HG02885 (cell line): ENCODE results near the gene SEMA3F.

ENCODE experiments used
- ATAC-seq: cut with Tn5 transposase; IDR thresholded peaks from one replicate; pipeline ENCODE4 v1.9.1; 2021; ENCODE audit warnings: mild to moderate bottlenecking; ENCODE audit not compliant: unreplicated experiment, poor library complexity

The SEMA3F gene

GRCh38 chr3:50189989-50190388 is 34.9 kb downstream of the SEMA3F start:
- ATAC-seq, result no peak

- no peak for ATAC-seq
These were observed 36.0 kb downstream of the SEMA3F start, which contains the start of gene GNAT1 for GRCh38 chr3:50190936-50191660. Gene GNAT1 (plus strand): TSS chr3:50191610. CDS start chr3:50191726, 116 bp downstream.

GRCh38 chr3:50192124-50192523 is 37.0 kb downstream of the SEMA3F start:
- no peak for ATAC-seq

GRCh38 chr3:50192689-50193141 is 37.6 kb downstream of the SEMA3F start:
- ATAC-seq, result no peak

- ATAC-seq, result no peak
These were observed 38.2 kb downstream of the SEMA3F start for GRCh38 chr3:50193286-50193685.

- ATAC-seq, result no peak
These were observed 38.6 kb downstream of the SEMA3F start for GRCh38 chr3:50193746-50194127.

GRCh38 chr3:50194128-50194902 is 39.2 kb downstream of the SEMA3F start:
- no peak for ATAC-seq

- ATAC-seq, result no peak
These were observed 39.9 kb downstream of the SEMA3F start for GRCh38 chr3:50194903-50195500.

- no peak for ATAC-seq
These were observed 40.6 kb downstream of the SEMA3F start for GRCh38 chr3:50195501-50196252.

GRCh38 chr3:50196253-50196801 is 41.2 kb downstream of the SEMA3F start:
- ATAC-seq, result no peak

GRCh38 chr3:50201573-50202315 is 46.6 kb downstream of the SEMA3F start:
- ATAC-seq, result no peak

- ATAC-seq, result no peak
These were observed 47.4 kb downstream of the SEMA3F start for GRCh38 chr3:50202353-50203112.

- no peak for ATAC-seq
These were observed 48.1 kb downstream of the SEMA3F start for GRCh38 chr3:50203113-50203808.

- no peak for ATAC-seq
These were observed 49.0 kb downstream of the SEMA3F start for GRCh38 chr3:50203809-50204803.

GRCh38 chr3:50204804-50205412 is 49.8 kb downstream of the SEMA3F start, which contains the start of gene SLC38A3:
Gene SLC38A3 (plus strand): TSS chr3:50205271. CDS start chr3:50214200, 8,929 bp downstream.
- no peak for ATAC-seq
